K562 (cell line): Measurements from ENCODE around the gene ZNF669. TPM values are rescaled to one million over a fixed set of nuclear protein-coding genes. Genes with fewer than 3 reads are reported as not detected.
A peak's percentile ranks its signal among the peaks of the same experiment; 100 is the strongest.

ENCODE experiments used
- ATAC-seq: fragments of 200-7000 bp; cut with Tn5 transposase; 3 replicates; pipeline ENCODE4 v1.9.1; 2020; ENCODE audit warnings: moderate library complexity
- BruUV-seq: library from RNA; stranded (reverse); fragments of 400-500 nt; replicated peaks from 2 replicates; lab custom pipeline; 2021; lab: Mats Ljungman, UMichigan
- CTCF ChIA-PET: fragments of 300-600 bp; formaldehyde crosslinking; extraction: SDS; loops from one replicate; lab custom pipeline; 2021; ENCODE audit warnings: low intra/inter-chr PET ratio; lab: Yijun Ruan, JAX
- POLR2A ChIA-PET: fragments of 300-600, 350-650 bp; sonication (Branson Sonifier 250); formaldehyde crosslinking; extraction: SDS; loops from one replicate; lab custom pipeline; 2021; ENCODE audit warnings: antibody characterized with exemption, inconsistent platforms; lab: Yijun Ruan, JAX
- DNase-seq, 4 experiments: peaks; one replicate each; pipeline versions ENCODE4 v3.0.0 to v3.0.0-alpha.2; 2011 to 2018; ENCODE audit warnings: low spot score in 3 of 4, mixed read lengths in 3 of 4; ENCODE audit errors: extremely low read depth in 1 of 4
- FAIRE-seq: peaks from 2 replicates; lab custom pipeline; 2011; peaks lifted over from hg19 to GRCh38; lab: Jason Lieb, UNC
- H2AFZ ChIP-seq: 2 replicates; pipeline ENCODE4 v1.6.0; 2011; ENCODE audit warnings: low read depth, low read length, control low read depth, inconsistent platforms
- H3K27ac ChIP-seq: fragments of 200-600 bp; 3 replicates; pipeline ENCODE4 v1.8.0; 2011; ENCODE audit warnings: low read depth, mild to moderate bottlenecking, control low read depth, inconsistent platforms, low read length, moderate library complexity, mixed read lengths; ENCODE audit errors: extremely low read depth
- H3K27me3 ChIP-seq, 2 experiments: fragments of 300-600 bp in 1 of 2; 2 replicates in 1 of 2; 3 replicates in 1 of 2; pipeline versions ENCODE4 v1.6.0 to v1.8.0; 2011; ENCODE audit warnings: inconsistent platforms in 2 of 2, low read length in 2 of 2, mild to moderate bottlenecking in 1 of 2, mixed read lengths in 1 of 2, moderate library complexity in 1 of 2; ENCODE audit not compliant: control insufficient read depth in 2 of 2, insufficient read depth in 2 of 2
- H3K36me3 ChIP-seq: fragments of 300-600 bp; 3 replicates; pipeline ENCODE4 v1.8.0; 2011; ENCODE audit warnings: mild to moderate bottlenecking, low read length, inconsistent platforms; ENCODE audit not compliant: control insufficient read depth, insufficient read depth
- H3K4me1 ChIP-seq, 2 experiments: fragments of 200-600 bp in 1 of 2; replicated peaks in 1 of 2; 2 replicates in 1 of 2; 3 replicates in 1 of 2; pipeline versions ENCODE4 v1.5.1 to v1.8.0; 2011; ENCODE audit warnings: inconsistent platforms in 2 of 2, low read length in 2 of 2, mild to moderate bottlenecking in 1 of 2, mixed read lengths in 1 of 2, moderate library complexity in 1 of 2; ENCODE audit not compliant: control insufficient read depth in 2 of 2, insufficient read depth in 2 of 2
- H3K4me2 ChIP-seq: 2 replicates; pipeline ENCODE4 v1.6.1; 2011; ENCODE audit warnings: low read length, control low read depth, inconsistent platforms, mixed read lengths; ENCODE audit not compliant: insufficient read depth
- H3K4me3 ChIP-seq: fragments of 200-600 bp; sonication (generic), shearing (Covaris generic); 2 replicates; pipeline ENCODE4 v1.5.1; 2016; ENCODE audit warnings: control low read depth, inconsistent platforms
- H3K79me2 ChIP-seq: fragments of 200-600 bp; 3 replicates; pipeline ENCODE4 v1.8.0; 2011; ENCODE audit warnings: low read length, inconsistent platforms; ENCODE audit not compliant: control insufficient read depth, insufficient read depth
- H3K9ac ChIP-seq, 2 experiments: 2 replicates each; pipeline versions ENCODE4 v1.6.0 to v1.6.1; 2011; ENCODE audit warnings: low read depth in 2 of 2, low read length in 2 of 2, control low read depth in 1 of 2, inconsistent platforms in 1 of 2, mild to moderate bottlenecking in 1 of 2, mixed read lengths in 1 of 2; ENCODE audit not compliant: insufficient read depth in 1 of 2
- H3K9me1 ChIP-seq: one replicate; pipeline ENCODE4 v1.6.0; 2011; ENCODE audit warnings: inconsistent platforms, mild to moderate bottlenecking, low read length, moderate library complexity; ENCODE audit not compliant: control insufficient read depth, insufficient read depth
- H3K9me3 ChIP-seq: replicated peaks from 2 replicates; pipeline ENCODE4 v1.5.1; 2011; ENCODE audit warnings: low read depth, low read length, inconsistent platforms; ENCODE audit not compliant: control insufficient read depth, insufficient read depth
- H4K20me1 ChIP-seq: replicated peaks from 2 replicates; pipeline ENCODE4 v1.6.1; 2011; ENCODE audit warnings: low read length, inconsistent platforms, mixed read lengths; ENCODE audit not compliant: control insufficient read depth, insufficient read depth
- ADNP ChIP-seq: fragments of 200-800 bp; sonication (Bioruptor generic); IDR thresholded peaks from 2 replicates; pipeline ENCODE4 v1.6.1; 2016; ENCODE audit warnings: missing genetic modification characterization, missing compliant biosample characterization
- AFF1 ChIP-seq, 2 experiments: fragments of 450-650 bp; IDR thresholded peaks; 2 replicates each; pipeline ENCODE4 v1.6.1; 2018; ENCODE audit warnings: mild to moderate bottlenecking in 2 of 2, low read depth in 1 of 2; ENCODE audit not compliant: partially characterized antibody in 2 of 2
- CBX3 ChIP-seq, 2 experiments: IDR thresholded peaks; 1 replicate in 1 of 2; 2 replicates in 1 of 2; pipeline ENCODE4 v1.6.1; 2012; ENCODE audit warnings: inconsistent platforms in 2 of 2, low read length in 2 of 2, borderline replicate concordance in 1 of 2, control low read depth in 1 of 2
- TRIM24 ChIP-seq, 2 experiments: fragments of 450-650 bp; IDR thresholded peaks; 2 replicates each; pipeline ENCODE4 v1.6.1; 2016
- TRIM28 ChIP-seq: fragments of 450-650 bp; IDR thresholded peaks from 2 replicates; pipeline ENCODE4 v1.6.1; 2017
- WGBS: fragments of 100-300 bp; shearing (Covaris generic); methylation state at CpG from one replicate; pipeline ENCODE4 v1.1.6; 2016; ENCODE audit warnings: low coverage, mixed read lengths; ENCODE audit not compliant: insufficient coverage; ENCODE audit errors: missing lambda C conversion rate; 5-methylcytosine and 5-hydroxymethylcytosine counted together
- in situ Hi-C: fragments of 300-500 bp; cut with MboI; formaldehyde crosslinking; loops from 4 replicates; pipeline ENCODE4 v1.15.0; 2018; ENCODE audit warnings: inconsistent platforms, mixed read lengths
- intact Hi-C: fragments of 100-400 bp; cut with micrococcal nuclease; formaldehyde crosslinking; loops from 2 replicates; pipeline ENCODE4 v1.14.2; 2022
- polyA plus RNA-seq, 8 experiments: library from polyadenylated mRNA; depleted of rRNA in 4 of 8; stranded (reverse) in 5 of 8; unstranded in 3 of 8; fragments of >200 nt; fragmentation: Nextera tagmentation in 2 of 8; fragmentation: Illumina TruSeq in 1 of 8; extraction: Ambion mirVana in 2 of 8; extraction: Trizol in 1 of 8; gene quantifications; 2 replicates each; pipeline versions ENCODE4 v1.2.1 to v1.2.3, GENCODE V29; 2011 to 2014; ENCODE audit warnings: inconsistent platforms in 1 of 8, missing spikeins in 1 of 8
- total RNA-seq, 7 experiments: library from RNA; depleted of rRNA in 6 of 7; stranded (reverse); fragments of >200 nt in 6 of 7; fragmentation: Illumina TruSeq in 2 of 7; extraction: Trizol in 2 of 7; gene quantifications; 2 replicates each; pipeline versions ENCODE4 v1.2.1 to v1.2.3, GENCODE V29; 2011 to 2021; ENCODE audit warnings: low replicate concordance in 1 of 7

Gene ZNF669
- total and polyA plus RNA-seq, 9 of the 15 experiments (the other 6 are each of a cell fraction or from before 2014, with no cell fraction given), result 5.3 to 18.3 (median 10.2) TPM

- Histone ChIP-seq H3K27me3 (no peaks in the 10 kb centered on the region), H3K36me3 (no peaks in the 10 kb centered on the region; the same call in 1 of the 3 replicates), H3K27ac (no peak overlapping the region), H3K9me3 (peaks cover 15% of the 10 kb centered on the region), H3K4me2 (no peak overlapping the region), H3K4me1 (no peaks in the 10 kb centered on the region), H3K4me3 (no peak overlapping the region), H4K20me1 (no peaks in the 10 kb centered on the region), H2AFZ (no peak overlapping the region), H3K9me1 (no peaks in the 10 kb centered on the region), H3K79me2 (peaks cover 77% of the 10 kb centered on the region), H3K9ac (no peak overlapping the region)
- no TSS peak for BruUV-seq
- 64% methylated on average over 3 of the region's 3 CpGs for WGBS
- in situ Hi-C loops (no loop called here), intact Hi-C loops (no loop called here)
- ChIA-PET POLR2A (no interaction called here), CTCF (no interaction called here)
- FAIRE-seq, result no peak
- no peak for ATAC-seq
- TF ChIP-seq TRIM24 (IDR thresholded peaks at IDR 0.05) (peak; percentile 7 to 30; a peak in 2 of 4 replicates), CBX3 (IDR thresholded peaks at IDR 0.05; ENCODE audit: borderline replicate concordance in 1 of 2, low read length in 2 of 2) (peak in 1 of 2 experiments; percentile 63; a peak in 1 of 3 replicates), TRIM28 (0 out of 2 replicates have a peak, but pooled peaks have one; percentile 58), ADNP (tag) (no peak), AFF1 (IDR thresholded peaks at IDR 0.05; ENCODE audit: low read depth in 1 of 2, partially characterized antibody in 2 of 2) (peak in 1 of 2 experiments; percentile 100)
- DNase-seq, result no peak
These were observed 33.5 kb downstream of the ZNF669 start for GRCh38 chr1:247070645-247071044.
